Glomerular visceral epithelial cell (primary cell): Measurements from ENCODE around the gene C11orf24.
"Not testable (repeated sequence)": the region's sequence is repeated elsewhere in the genome, so short reads cannot be mapped to it uniquely, and the experiment has no call there.

Experiments
- DNase-seq: peaks from one replicate; pipeline ENCODE4 v3.0.0-alpha.2; 2016; ENCODE audit errors: extremely low spot score

The C11orf24 gene

DNA sequence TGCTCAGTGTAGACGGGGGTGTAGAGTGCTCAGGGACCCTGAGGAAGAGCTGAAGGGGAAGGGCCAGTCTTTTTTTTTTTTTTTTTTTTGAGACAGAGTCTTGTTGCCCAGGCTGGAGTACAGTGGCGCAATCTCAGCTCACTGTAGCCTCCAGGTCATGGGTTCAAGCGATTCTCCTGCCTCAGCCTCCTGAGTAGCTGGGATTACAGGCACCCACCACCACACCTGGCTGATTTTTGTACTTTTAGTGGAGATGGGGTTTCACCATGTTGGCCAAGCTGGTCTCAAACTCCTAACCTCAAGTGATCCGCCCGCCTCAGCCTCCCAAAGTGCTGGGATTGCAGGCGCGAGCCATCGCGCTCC is 27.7 kb upstream of the C11orf24 start:
- DNase-seq: not testable (repeated sequence)

DNA sequence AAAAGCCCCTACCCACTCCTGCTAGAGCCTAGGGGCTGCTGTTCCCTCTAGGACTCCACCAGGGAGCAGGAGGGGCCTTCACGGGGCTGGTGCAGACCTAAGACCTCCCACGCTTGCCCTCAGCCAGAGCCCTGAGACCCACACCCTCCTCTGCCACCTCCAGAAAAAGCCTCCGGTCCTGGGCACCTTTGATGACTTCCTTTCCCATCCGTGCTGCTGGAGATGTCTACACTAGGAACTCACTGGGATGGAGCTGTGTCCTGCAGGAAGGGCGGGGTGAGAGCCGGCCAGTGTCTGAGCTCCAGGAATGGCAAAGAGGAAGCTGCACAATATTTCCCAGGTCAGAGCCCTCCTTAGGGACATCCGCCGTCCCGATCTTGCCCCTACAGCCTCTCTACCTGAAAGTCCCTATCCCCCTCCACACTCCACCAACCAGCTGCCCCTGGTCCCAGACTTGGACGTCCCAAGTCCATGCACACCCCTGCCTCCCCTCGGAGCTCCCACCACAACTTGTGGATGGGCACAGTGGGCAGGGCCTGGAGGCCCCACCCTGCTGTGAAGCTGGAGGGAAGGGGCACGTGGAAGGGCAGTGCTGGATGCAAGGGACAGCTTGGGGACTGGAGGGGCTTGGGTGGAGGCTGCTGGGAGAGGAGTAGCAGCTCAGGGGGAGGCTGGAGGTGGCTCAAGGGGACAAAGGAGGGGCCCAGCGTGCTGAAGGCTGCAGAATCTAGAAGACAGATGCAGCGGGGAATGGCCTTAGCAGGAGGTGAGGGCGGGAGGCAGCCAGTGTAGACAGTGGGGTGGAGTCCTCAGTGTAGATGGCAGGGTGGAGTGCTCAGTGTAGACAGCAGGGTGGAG is 27.1 kb upstream of the C11orf24 start:
- DNase-seq: no peak

DNA sequence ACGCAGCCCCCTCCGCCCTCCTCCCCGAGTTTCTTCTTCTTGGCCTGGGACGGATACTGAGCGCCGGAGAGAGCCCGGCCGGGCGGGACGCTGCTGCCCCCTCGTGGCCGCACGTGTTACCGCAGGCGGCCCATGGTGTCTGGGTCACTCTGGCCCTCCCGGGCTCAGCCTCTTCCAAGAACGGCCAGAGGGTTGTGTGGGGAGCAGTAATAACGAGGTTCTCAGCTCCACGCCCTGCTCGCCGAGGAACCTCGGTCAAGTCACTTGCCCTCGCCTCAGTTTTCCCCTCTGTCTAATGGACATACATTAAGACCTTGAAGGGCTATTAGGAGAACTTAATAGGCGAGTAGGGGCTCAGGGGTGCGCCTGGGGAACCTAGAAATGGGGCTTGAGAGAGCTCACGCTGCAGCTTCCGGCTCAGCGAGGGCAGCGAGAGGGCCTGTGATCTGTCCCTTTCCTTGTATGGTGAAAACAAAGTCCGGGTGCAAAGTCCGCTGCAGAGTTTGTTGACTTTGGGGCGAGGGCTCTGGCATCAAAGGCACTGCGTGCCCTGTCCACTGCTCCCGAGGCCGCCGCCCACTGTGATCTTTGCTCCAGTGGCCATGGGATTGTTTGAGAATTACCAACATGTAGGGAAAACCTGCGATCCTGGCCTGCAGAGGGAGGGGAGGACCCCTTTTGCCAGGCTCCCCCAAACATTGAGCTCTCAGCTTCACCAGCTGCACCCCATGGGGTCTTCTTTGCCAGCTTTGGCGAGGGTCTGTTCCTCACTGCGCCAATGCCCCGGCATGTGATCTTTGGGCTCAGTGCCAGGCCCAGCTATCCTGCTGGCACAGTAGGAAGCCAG is 26.3 kb upstream of the C11orf24 start:
- DNase-seq: peak; percentile 75

DNA sequence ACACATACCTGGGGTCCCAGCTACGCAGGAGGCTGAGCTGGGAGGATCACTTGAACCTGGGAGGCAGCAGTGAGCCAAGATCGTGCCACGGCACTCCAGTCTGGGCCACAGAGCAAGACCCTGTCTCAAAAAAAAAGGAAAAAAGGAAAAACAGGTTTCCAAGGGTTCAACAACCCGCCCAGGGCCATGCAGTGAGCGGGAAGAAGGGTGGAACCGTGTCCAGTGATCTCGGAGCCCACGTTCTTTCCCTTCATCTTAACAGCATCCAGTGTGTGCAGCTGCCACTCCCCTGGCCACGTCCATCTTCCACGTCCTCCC is 25.7 kb upstream of the C11orf24 start:
- DNase-seq: no peak

- no peak for DNase-seq
Observed at GRCh38 chr11:68297052-68297378, 25.2 kb upstream of the C11orf24 start.

DNA sequence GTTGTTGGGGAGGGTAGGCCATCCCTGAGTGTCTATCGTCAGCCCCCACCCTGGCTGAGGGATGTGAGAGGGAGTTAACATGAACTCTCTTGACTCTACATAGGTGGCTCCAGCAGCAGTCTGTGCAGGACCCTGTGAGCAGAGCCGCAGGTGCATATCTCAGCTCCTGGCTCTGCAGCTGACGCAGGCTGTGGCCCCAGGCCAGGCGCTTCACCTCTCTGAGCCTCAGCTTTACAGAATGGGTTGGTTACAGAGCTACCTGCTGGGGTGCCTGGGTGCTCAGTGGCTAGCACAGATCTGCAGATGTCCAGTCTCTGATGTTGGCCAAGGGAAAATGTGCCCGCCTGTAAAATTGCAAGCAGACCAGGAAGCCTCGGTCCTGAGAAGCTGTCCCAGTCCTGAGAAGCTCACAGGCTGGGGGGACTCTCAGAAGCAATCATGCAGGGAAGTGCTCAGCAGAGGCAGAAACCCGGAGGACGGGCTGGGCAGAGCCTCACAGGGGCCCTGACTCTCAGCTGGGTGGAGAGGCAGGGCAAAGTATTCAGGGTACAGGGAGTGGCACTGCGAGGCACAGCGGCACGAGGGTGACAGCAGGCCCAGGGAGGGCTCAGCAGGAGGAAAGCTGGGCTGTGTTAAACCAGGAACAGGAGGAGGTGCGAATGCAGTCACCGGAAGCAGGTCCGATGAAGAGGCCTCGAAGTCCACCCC is 24.7 kb upstream of the C11orf24 start:
- no peak for DNase-seq

DNA sequence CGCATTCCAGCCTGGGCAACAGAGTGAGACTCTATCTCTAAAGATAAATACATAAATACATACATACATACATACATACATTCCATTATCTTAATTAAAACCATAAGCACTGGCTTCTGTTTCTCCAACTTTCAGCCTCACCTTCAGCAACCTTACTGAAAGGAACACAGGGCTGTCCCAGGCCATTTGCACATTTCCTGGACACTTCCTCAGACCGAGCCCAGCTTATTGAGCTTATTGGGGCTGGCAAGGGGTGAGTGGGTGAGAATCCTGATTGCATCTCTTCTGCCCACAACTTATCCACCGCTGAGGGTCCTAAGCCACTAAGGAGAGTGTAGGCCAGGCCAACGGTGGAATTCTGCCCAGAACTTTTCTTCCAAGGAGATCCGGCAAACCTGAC is 24.2 kb upstream of the C11orf24 start:
- no peak for DNase-seq

DNA sequence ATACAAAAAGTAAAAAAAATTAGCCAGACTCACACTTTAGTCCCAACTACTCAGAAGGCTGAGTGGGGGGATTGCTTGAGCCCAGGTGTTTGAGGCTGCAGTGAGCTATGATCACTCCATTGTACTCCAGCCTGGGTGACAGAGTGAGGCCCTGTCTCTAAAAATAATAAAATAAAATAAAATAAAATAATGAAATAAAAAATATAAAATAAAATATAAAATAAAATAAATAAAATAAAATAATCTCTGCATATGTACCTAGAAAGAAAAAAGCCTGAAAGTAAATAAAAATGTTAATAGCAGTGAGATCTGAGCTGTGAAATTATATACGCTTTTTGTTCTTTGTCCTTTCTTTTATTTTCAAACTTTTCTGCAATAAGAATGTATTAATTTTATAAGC is 23.5 kb upstream of the C11orf24 start:
- no peak for DNase-seq

DNA sequence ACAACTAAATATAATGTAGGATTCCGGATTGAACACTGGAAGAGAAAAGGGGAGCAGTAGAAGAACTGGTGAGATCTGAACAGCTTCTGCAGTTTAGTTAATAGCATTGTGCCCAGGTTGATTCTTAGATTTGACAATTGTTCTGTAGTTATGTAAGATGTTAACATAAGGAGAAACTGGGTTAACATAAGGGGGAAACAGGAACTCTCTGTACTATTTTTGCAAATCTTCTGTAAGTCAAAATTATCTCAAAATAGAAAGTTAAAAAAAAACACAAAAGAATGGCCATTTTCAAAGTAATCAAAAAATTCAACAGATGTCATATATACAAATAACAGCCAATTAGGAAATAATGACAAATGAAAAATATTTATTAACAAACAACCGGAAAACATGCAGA is 21.9 kb upstream of the C11orf24 start:
- no peak for DNase-seq

DNA sequence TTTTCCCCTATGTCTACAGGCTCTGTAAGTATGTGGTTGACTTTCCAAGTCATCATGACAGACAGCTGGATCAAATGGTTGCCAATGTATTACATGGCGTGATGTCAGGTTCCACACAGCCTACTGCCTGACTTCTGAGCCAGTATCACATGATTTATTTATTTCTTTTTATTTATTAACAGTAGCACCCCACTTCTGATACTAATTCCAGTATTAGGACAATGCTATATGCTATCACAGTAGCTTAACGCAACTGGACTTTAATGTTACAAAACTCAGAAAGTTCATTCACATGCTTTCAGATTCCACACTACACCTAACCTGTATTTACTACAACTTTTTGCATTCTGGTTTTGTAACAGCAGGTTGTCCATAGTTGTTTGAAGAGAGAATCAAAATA is 17.7 kb upstream of the C11orf24 start:
- no peak for DNase-seq

DNA sequence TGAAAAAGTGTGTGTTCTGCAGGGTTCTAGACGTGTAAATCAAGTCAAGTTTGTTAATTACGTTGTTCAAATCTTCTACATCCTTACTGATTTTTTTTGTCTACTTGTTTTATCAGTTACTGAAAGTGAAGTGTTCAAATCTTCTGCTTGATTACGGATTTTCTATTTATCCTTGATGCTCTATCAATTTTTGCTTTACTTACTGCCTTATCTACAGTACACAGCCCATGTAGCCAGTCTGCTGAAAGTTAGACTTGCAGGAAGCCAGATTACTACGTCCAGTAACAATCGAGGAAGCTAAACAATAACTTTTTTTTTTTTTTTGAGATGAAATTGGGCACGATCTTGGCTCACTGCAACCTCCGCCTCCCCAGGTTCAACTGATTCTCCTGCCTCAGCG is 15.6 kb upstream of the C11orf24 start:
- no peak for DNase-seq

GRCh38 chr11:68284588-68284987 is 12.8 kb upstream of the C11orf24 start:
- not testable (repeated sequence) for DNase-seq

GRCh38 chr11:68282861-68283230 is 11.1 kb upstream of the C11orf24 start:
- DNase-seq: no peak

DNA sequence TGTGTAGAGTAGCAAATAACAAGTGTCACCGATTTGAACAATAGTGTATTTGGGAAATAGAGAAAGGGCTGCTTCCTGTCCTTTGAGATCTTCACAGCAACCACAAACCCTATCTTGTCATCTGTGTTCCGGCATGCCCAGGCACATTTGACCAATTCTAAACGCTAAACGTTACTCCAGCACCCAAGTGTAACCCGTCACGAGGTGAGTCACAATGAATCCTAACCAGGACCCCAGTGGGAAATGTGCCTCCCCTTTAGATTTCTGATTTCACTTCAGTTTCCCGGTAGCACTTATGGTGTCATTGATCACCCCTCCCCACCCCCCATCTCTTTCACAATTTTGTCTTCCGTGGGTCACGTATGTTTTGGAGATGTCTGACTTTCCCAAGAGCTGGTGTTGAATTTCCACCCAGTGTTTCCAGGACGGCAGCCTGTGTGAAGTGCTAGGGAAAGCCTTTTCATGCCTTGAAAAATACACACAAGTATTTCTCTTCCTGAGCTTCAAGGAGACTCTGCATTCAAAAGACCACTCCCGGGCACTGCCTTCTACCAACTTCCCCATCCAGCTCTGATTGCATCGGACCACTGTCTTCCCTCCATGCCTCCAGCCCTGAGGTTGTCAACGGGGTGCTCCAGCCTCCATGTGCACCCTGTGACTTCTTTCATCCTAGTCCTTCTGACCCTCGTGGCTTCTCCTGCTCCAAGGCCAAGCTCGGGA is 10.5 kb upstream of the C11orf24 start:
- no peak for DNase-seq

DNA sequence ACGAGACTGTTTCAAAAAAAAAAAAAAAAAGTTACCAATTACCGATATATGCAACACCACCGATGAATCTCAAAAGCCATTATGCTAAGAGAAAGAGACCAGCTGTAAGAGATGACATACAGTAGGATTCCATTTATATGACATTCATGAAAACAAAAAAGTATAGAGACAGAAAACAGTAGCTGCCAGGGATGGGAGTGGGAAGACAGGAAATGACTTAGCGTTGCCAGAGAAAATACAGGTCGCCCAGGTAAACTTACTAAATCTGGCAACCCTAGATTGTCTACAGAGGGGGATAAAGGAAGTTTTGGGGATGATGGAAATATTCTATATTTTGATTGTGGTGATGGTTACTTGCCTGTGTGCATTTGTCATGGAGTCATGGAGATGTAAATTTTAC is 7.9 kb upstream of the C11orf24 start:
- DNase-seq: no peak

DNA sequence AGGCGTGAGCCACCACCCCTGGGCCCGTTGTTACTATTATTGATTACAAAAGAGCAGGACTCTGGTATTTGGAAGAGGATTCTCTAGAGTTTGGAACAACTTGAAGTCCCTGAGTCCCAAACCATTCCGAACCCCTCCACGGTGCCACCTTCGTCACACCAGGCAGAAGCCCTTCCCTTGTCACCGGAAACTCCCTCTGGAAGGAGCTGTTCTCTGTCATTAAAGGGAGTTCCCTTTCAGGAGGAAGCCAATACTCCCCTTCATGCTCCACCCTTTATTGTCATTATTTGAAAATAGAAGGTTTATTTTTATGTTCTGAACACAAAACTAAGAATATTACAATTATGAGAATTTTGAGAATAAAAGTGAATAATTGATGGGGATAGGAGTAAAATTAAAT is 5.1 kb upstream of the C11orf24 start:
- DNase-seq: no peak

DNA sequence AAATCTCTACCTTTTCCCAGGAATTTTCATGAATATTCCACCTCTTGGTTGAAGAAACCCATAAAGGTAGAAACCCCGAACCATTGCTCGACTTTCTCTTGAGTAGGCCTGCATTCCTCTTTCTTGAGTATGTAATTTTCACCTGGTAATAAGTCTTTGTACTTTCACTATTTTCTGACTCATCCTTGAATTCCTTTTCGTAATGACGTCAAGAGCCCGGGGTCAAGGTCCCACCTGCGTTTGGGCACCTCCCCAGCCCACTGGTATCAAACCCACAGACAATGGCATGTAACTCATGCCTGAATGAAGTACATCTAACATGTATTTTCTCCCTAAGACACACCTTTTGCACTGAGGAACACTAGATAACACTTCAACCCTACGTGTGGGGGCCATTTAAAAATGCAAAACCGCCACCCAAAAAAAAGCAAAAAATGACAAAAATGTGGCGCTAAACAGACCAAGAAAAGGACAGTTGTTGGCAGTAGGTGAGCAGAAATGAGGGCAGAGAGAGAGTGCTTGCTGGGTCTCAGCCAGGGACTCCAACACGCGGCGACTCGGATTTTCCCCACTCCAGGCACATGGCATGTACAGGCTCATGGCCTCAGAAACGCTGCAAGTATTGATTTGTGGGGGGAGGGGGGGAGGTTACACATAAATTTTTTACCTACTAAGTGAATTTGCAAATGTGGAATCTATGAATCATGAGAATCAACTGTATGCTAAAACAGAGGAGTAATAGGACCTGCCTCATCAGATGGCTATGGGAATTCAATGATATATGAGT is 4.1 kb upstream of the C11orf24 start:
- DNase-seq: peak; percentile 26

DNA sequence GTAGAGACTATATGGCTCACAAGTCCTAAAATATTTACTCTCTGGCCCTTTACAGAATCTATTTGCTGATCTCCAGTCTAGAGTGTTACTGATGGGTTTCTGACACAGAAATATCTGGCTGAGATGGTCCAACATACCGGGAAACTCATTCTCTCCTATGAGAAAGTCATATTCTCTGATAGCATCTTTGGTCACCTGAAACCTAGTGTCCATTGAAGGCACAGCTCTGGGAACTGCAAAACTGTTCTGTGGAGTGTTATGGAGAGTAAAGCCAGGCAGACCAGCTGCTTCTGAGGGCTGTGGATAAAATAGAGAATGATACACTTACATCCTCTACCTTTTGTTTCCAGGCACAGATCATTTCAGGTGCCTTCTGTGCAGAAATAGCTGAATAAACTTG is 2.5 kb upstream of the C11orf24 start:
- DNase-seq: no peak

DNA sequence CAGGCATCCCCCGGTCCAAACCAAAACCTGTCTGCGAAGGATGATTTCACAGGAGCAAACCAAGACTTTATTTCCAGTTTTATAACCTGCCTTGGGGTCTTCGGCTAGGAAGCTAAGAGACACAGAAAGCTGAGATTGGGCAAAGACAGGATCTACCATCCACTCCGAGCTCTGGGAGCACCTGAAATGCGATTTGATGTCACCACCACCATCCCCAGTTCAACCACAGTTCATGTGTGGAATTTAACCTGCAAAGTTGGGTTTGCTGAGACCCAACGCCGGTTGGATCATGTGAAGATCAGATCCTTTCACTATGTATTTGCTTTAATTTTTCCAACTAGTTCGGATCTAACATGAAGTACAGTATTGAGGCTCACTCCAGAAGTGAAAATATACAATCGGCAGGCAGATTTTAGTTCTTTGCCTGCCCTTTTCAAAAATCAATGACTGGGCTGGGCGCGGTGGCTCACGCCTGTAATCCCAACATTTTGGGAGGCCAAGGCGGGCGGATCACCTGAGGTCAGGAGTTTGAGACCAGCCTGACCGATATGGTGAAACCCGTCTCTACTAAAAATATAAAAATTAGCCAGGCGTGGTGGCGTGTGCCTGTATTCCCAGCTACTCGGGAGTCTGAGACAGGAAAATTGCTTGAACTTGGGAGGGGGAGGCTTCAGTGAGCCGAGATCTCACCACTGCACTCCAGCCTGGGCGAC is 1.4 kb upstream of the C11orf24 start:
- DNase-seq: no peak

GRCh38 chr11:68271023-68271780 is 571 bp downstream of the C11orf24 start:
- DNase-seq: peak; percentile 74
